Panc1 (cell line): ENCODE measurements around the gene CNTN1. TPM values are rescaled to one million over a fixed set of nuclear protein-coding genes. Genes with fewer than 3 reads are reported as not detected.

Experiments used
- ATAC-seq: fragments of 200-7000 bp; cut with Tn5 transposase; 2 replicates; pipeline ENCODE4 v1.9.1; 2020; ENCODE audit warnings: mild to moderate bottlenecking, moderate library complexity
- BruUV-seq: library from RNA; stranded (reverse); fragments of 400-500 nt; replicated peaks from 2 replicates; lab custom pipeline; 2021; lab: Mats Ljungman, UMichigan
- CTCF ChIA-PET: fragments of 300-600 bp; sonication (Branson Sonifier 250); formaldehyde crosslinking; loops from one replicate; lab custom pipeline; 2022; ENCODE audit warnings: antibody characterized with exemption; lab: Charles Lee
- POLR2A ChIA-PET: fragments of 300-600 bp; sonication (Branson Sonifier 250); formaldehyde crosslinking; loops from one replicate; lab custom pipeline; 2022; ENCODE audit warnings: antibody characterized with exemption; lab: Charles Lee
- DNase-seq: peaks from one replicate; pipeline ENCODE4 v3.0.0-alpha.2; 2010; ENCODE audit warnings: low read depth, low spot score
- H3K27ac ChIP-seq: 2 replicates; pipeline ENCODE4 v1.5.1; 2011; ENCODE audit warnings: mild to moderate bottlenecking, low read length, inconsistent platforms
- H3K27me3 ChIP-seq: fragments of 200-500 bp; sonication (Bioruptor generic); 2 replicates; pipeline ENCODE4 v1.6.0; 2014; ENCODE audit warnings: low read length, inconsistent platforms; ENCODE audit not compliant: control insufficient read depth, insufficient read depth
- H3K36me3 ChIP-seq: fragments of 200-500 bp; sonication (Bioruptor generic); 2 replicates; pipeline ENCODE4 v1.5.1; 2014; ENCODE audit warnings: inconsistent platforms, mild to moderate bottlenecking, low read length, moderate library complexity; ENCODE audit not compliant: control insufficient read depth, insufficient read depth
- H3K4me1 ChIP-seq: 2 replicates; pipeline ENCODE4 v1.5.1; 2011; ENCODE audit warnings: inconsistent platforms, mild to moderate bottlenecking, low read length, moderate library complexity; ENCODE audit not compliant: control insufficient read depth, insufficient read depth
- H3K4me3 ChIP-seq, 2 experiments: 2 replicates each; pipeline ENCODE4 v1.5.1; 2011 to 2012; ENCODE audit warnings: low read depth in 2 of 2, low read length in 2 of 2, mild to moderate bottlenecking in 2 of 2, inconsistent platforms in 1 of 2, moderate library complexity in 1 of 2
- H3K9me3 ChIP-seq: fragments of 200-500 bp; sonication (Bioruptor generic); 2 replicates; pipeline ENCODE4 v1.5.1; 2014; ENCODE audit warnings: low read depth, mild to moderate bottlenecking, inconsistent platforms, low read length, moderate library complexity; ENCODE audit not compliant: control insufficient read depth, insufficient read depth
- POLR2AphosphoS5 ChIP-seq: IDR thresholded peaks from 2 replicates; pipeline ENCODE4 v1.6.1; 2012; ENCODE audit warnings: mild to moderate bottlenecking, low read depth, low read length, moderate library complexity
- SIN3A ChIP-seq: IDR thresholded peaks from 2 replicates; pipeline ENCODE4 v1.6.1; 2012; ENCODE audit warnings: low read depth, mild to moderate bottlenecking, low read length, moderate library complexity, borderline replicate concordance; ENCODE audit not compliant: insufficient read depth
- TCF7L2 ChIP-seq: IDR thresholded peaks from 2 replicates; pipeline ENCODE4 v1.6.1; 2011; ENCODE audit warnings: mild to moderate bottlenecking, low read depth, low read length, inconsistent platforms
- in situ Hi-C: cut with HindIII; loops from 2 replicates; pipeline ENCODE4 v1.10.0; 2016; ENCODE audit warnings: low sequenced_read_pairs, low pct_unique_long_range_greater_than_20kb
- intact Hi-C: fragments of 100-400 bp; cut with micrococcal nuclease; formaldehyde crosslinking; loops from one replicate; pipeline ENCODE4 v1.10.0; 2022; ENCODE audit not compliant: unreplicated experiment
- total RNA-seq: library from RNA; stranded (reverse); gene quantifications from one replicate; pipeline ENCODE4 v1.2.1, GENCODE V29; 2021; ENCODE audit not compliant: unreplicated experiment
- TF ChIP-seq, protein P1 (sequence below): fragments of 450-650 bp; IDR thresholded peaks from 2 replicates; pipeline ENCODE4 v1.5.1; 2017; ENCODE audit warnings: mild to moderate bottlenecking
- TF ChIP-seq, protein P2 (sequence below), 2 experiments: IDR thresholded peaks; 2 replicates each; pipeline ENCODE4 v1.6.1; 2011 to 2012; ENCODE audit warnings: low read depth in 2 of 2, control low read depth in 1 of 2, low read length in 1 of 2, mild to moderate bottlenecking in 1 of 2, moderate library complexity in 1 of 2; ENCODE audit not compliant: insufficient read depth in 1 of 2

The CNTN1 gene
- total RNA-seq, 1 experiment from 2014 or later, result not detected

DNA sequence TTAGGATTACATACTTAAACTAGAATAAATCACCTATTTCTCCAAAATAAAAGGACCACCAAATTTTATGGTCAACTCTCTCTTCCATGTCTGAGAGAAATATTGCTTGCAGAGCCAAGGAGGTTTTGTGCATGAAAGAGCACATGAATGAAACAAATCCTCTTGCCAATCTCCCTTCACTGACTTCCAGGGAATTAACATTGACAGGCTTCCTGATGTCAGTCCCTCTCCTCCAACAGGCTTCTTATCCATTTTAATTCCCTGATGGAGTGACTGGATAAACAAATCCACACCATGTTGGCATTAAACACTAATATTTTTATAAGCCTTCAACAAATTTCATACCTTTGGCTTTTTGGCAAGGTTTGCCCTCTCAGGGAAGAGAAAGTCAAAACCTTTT is 45.3 kb upstream of the CNTN1 start:
- TF ChIP-seq, protein P1, sequence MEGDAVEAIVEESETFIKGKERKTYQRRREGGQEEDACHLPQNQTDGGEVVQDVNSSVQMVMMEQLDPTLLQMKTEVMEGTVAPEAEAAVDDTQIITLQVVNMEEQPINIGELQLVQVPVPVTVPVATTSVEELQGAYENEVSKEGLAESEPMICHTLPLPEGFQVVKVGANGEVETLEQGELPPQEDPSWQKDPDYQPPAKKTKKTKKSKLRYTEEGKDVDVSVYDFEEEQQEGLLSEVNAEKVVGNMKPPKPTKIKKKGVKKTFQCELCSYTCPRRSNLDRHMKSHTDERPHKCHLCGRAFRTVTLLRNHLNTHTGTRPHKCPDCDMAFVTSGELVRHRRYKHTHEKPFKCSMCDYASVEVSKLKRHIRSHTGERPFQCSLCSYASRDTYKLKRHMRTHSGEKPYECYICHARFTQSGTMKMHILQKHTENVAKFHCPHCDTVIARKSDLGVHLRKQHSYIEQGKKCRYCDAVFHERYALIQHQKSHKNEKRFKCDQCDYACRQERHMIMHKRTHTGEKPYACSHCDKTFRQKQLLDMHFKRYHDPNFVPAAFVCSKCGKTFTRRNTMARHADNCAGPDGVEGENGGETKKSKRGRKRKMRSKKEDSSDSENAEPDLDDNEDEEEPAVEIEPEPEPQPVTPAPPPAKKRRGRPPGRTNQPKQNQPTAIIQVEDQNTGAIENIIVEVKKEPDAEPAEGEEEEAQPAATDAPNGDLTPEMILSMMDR, result no peak
- TF ChIP-seq POLR2AphosphoS5, result no peak
- TF ChIP-seq SIN3A, result no peak
- TF ChIP-seq, protein P2, sequence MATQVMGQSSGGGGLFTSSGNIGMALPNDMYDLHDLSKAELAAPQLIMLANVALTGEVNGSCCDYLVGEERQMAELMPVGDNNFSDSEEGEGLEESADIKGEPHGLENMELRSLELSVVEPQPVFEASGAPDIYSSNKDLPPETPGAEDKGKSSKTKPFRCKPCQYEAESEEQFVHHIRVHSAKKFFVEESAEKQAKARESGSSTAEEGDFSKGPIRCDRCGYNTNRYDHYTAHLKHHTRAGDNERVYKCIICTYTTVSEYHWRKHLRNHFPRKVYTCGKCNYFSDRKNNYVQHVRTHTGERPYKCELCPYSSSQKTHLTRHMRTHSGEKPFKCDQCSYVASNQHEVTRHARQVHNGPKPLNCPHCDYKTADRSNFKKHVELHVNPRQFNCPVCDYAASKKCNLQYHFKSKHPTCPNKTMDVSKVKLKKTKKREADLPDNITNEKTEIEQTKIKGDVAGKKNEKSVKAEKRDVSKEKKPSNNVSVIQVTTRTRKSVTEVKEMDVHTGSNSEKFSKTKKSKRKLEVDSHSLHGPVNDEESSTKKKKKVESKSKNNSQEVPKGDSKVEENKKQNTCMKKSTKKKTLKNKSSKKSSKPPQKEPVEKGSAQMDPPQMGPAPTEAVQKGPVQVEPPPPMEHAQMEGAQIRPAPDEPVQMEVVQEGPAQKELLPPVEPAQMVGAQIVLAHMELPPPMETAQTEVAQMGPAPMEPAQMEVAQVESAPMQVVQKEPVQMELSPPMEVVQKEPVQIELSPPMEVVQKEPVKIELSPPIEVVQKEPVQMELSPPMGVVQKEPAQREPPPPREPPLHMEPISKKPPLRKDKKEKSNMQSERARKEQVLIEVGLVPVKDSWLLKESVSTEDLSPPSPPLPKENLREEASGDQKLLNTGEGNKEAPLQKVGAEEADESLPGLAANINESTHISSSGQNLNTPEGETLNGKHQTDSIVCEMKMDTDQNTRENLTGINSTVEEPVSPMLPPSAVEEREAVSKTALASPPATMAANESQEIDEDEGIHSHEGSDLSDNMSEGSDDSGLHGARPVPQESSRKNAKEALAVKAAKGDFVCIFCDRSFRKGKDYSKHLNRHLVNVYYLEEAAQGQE (IDR thresholded peaks at IDR 0.05; ENCODE audit: insufficient read depth in 1 of 2, low read depth in 2 of 2, low read length in 1 of 2), result no peak
- no peak for TF ChIP-seq TCF7L2
- Histone ChIP-seq H3K4me3 (no peak overlapping the region), H3K4me1 (no peaks in the 10 kb centered on the region), H3K27ac (no peak overlapping the region), H3K36me3 (no peaks in the 10 kb centered on the region), H3K9me3 (no peaks in the 10 kb centered on the region), H3K27me3 (no peaks in the 10 kb centered on the region)
- POLR2A ChIA-PET, result no interaction called here
- in situ Hi-C loops (no loop called here), intact Hi-C loops (no loop called here)
- CTCF ChIA-PET, result no interaction called here
- DNase-seq (no peak), ATAC-seq (no peak)
- no TSS peak for BruUV-seq

DNA sequence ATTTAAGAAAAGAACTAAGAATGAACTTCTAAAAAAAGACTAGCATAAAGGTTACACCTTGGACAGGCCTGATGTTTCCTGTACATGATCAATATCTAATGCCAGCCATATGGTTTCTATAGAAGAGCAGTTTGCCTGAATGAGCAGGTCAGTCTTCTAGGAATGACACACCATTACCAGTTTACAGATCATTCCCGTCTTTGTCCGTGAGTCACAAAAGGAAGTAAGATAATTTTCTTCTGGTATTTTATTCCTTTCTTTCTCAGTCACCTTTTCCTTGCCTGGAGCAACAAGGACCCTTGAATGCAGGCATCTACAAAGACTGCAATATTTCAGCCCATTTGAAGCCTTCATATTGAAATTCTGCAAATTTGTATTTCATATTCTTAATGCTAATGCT is 44.6 kb upstream of the CNTN1 start:
- intact Hi-C loops, result no loop called here
- ChIA-PET CTCF (no interaction called here), POLR2A (no interaction called here)
- in situ Hi-C loops, result no loop called here
- Histone ChIP-seq H3K27me3 (no peaks in the 10 kb centered on the region), H3K9me3 (no peaks in the 10 kb centered on the region), H3K36me3 (no peaks in the 10 kb centered on the region), H3K27ac (no peak overlapping the region), H3K4me1 (no peaks in the 10 kb centered on the region), H3K4me3 (no peak overlapping the region)
- DNase-seq, result no peak
- ATAC-seq, result no peak
- no TSS peak for BruUV-seq
- TF ChIP-seq, protein P2 (IDR thresholded peaks at IDR 0.05; ENCODE audit: insufficient read depth in 1 of 2, low read depth in 2 of 2, low read length in 1 of 2), result no peak
- TF ChIP-seq TCF7L2, result no peak
- no peak for TF ChIP-seq SIN3A
- no peak for TF ChIP-seq POLR2AphosphoS5
- TF ChIP-seq, protein P1, result no peak
